ENCODE measurements around the gene SIRT3. TPM values are rescaled to one million over a fixed set of nuclear protein-coding genes. Genes with fewer than 3 reads are reported as not detected.

The SIRT3 gene
- total and polyA plus RNA-seq, 3 donors from 2014 or later: 31.7 to 57.0 (median 43.6) TPM

DNA sequence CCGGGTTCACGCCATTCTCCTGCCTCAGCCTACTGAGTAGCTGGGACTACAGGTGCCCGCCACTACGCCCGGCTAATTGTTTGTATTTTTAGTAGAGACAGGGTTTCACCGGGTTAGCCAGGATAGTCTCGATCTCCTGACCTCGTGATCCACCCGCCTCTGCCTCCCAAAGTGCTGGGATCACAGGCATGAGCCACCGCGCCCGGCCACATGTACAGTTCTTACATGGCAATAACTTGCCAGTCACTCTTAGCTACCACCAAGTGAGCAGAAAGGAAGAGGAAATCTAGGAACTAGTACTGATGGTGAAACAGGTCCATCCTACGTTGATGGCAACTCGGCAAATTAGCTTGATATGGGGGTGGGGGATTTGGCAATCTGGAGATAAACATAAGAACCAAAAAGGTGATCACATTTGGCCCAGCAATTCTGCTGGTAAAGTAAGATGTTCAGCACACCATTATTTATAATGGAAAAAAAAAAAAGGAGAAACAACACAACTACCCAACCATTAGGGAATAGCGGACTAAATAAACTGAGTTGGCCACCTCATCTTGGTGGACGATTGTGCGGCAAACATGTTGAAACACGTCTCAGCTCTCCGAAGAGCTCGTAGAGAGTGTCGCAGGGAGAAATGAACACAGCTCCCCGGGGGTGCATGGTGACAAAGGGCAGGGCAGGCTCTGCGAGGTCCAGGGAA, 47.4 kb upstream of the SIRT3 start:
- H3K27me3 ChIP-seq: no peaks in the 10 kb centered on the region
- intact Hi-C loops (cut with DNase I; ENCODE audit: low total_unique reads): no loop called here
- H3K9me3 ChIP-seq: no peaks in the 10 kb centered on the region
- TF ChIP-seq CTCF (IDR thresholded peaks at IDR 0.05): no peak
- no peak for TF ChIP-seq POLR2A (IDR thresholded peaks at IDR 0.05)
- peaks cover 15% of the 10 kb centered on the region for H3K4me1 ChIP-seq
- DNase-seq: peak; percentile 12
- WGBS, 2 donors: 89 to 92% methylated on average over 23 of the region's 23 CpGs
- no peak overlapping the region for H3K4me3 ChIP-seq
- H3K36me3 ChIP-seq (ENCODE audit: low read depth, missing control alignments): no peaks in the 10 kb centered on the region
- H3K27ac ChIP-seq: no peak overlapping the region

DNA sequence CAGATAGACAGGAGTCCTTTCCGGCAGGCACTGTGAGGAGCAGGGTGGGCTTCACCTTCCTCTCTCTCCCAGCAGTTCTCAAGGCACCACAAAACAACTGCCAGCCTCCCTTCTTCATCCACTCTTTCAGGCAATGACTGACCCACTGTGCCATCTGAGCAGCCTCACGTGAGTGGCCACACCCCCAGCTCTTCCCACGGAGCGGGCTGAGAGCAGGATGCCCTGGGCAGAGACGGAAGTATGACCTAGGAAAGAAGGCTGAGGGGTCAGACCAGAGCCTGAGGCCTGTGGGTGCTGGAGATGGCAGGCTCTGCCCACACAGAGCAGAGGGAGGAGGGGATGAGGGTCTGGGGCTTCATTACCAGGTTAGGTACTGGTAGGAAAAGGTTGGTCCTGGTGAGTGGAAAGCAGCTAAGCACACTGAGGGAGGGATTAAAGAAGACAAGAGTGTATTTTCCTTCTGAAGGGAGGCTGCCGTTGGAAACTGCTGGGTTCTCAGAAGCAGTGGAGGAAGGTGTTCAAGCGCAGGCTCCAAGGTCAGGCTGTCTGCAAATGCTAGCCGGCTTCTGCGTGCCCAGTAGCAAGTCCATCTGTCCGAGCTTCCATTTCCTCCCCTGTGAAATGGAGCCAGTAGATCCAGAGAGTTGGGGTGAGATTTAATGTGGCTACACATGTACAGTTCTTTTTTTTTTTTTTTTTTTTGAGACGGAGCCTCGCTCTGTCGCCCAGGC, 46.7 kb upstream of the SIRT3 start:
- peak; percentile 12 for DNase-seq
- WGBS, 2 donors: 58 to 64% methylated on average over 13 of the region's 13 CpGs
- intact Hi-C loops (cut with DNase I; ENCODE audit: low total_unique reads): no loop called here

GRCh38 chr11:282171-282570, 46.0 kb upstream of the SIRT3 start:
- no peak overlapping the region for H3K4me3 ChIP-seq
- no peaks in the 10 kb centered on the region for H3K27me3 ChIP-seq
- intact Hi-C loops (cut with DNase I; ENCODE audit: low total_unique reads): no loop called here
- H3K36me3 ChIP-seq (ENCODE audit: low read depth, missing control alignments): no peaks in the 10 kb centered on the region
- 77 to 88% methylated on average over 4 of the region's 4 CpGs for WGBS, 2 donors
- no peak for DNase-seq
- peaks cover 12% of the 10 kb centered on the region for H3K4me1 ChIP-seq
- no peak overlapping the region for H3K27ac ChIP-seq
- H3K9me3 ChIP-seq: no peaks in the 10 kb centered on the region
- TF ChIP-seq POLR2A (IDR thresholded peaks at IDR 0.05): no peak
- TF ChIP-seq CTCF (IDR thresholded peaks at IDR 0.05): no peak

More for the DNA sequence above, 46.7 kb upstream of the SIRT3 start:
- no peak overlapping the region for H3K27ac ChIP-seq
- peaks cover 13% of the 10 kb centered on the region for H3K4me1 ChIP-seq
- no peak overlapping the region for H3K4me3 ChIP-seq
- H3K27me3 ChIP-seq: no peaks in the 10 kb centered on the region
- TF ChIP-seq POLR2A (IDR thresholded peaks at IDR 0.05) (no peak), CTCF (IDR thresholded peaks at IDR 0.05) (no peak)
- H3K9me3 ChIP-seq: no peaks in the 10 kb centered on the region
- no peaks in the 10 kb centered on the region for H3K36me3 ChIP-seq (ENCODE audit: low read depth, missing control alignments)

GRCh38 chr11:281486-282161, 45.5 kb upstream of the SIRT3 start:
- peak; percentile 13 for DNase-seq
- no peaks in the 10 kb centered on the region for H3K27me3 ChIP-seq
- no peaks in the 10 kb centered on the region for H3K9me3 ChIP-seq
- intact Hi-C loops (cut with DNase I; ENCODE audit: low total_unique reads): no loop called here
- TF ChIP-seq POLR2A (IDR thresholded peaks at IDR 0.05) (no peak), CTCF (IDR thresholded peaks at IDR 0.05) (no peak)
- no peak overlapping the region for H3K4me3 ChIP-seq
- peaks cover 12% of the 10 kb centered on the region for H3K4me1 ChIP-seq
- no peaks in the 10 kb centered on the region for H3K36me3 ChIP-seq (ENCODE audit: low read depth, missing control alignments)
- WGBS, 2 donors: 28 to 31% methylated on average over 11 to 26 of the region's 26 CpGs
- H3K27ac ChIP-seq: no peak overlapping the region
